GM12875 (cell line): Measurements from ENCODE around the gene TLE7.

Experiments
- H3K4me3 ChIP-seq: one replicate; pipeline ENCODE4 v1.5.1; 2011; ENCODE audit warnings: low read depth, low read length, control low read depth
- CTCF ChIP-seq: IDR thresholded peaks from 2 replicates; pipeline ENCODE4 v1.5.1; 2011; ENCODE audit warnings: low read depth, mild to moderate bottlenecking, control low read depth, inconsistent platforms, low read length, moderate library complexity, borderline replicate concordance; ENCODE audit not compliant: insufficient read depth

The TLE7 gene

GRCh38 chr16:71442051-71442440, at the start of gene TLE7:
Gene TLE7, minus strand, starts transcription at chr16:71442054. Its CDS starts 8,730 bp downstream, at chr16:71433324.
- no peak for TF ChIP-seq CTCF

DNA sequence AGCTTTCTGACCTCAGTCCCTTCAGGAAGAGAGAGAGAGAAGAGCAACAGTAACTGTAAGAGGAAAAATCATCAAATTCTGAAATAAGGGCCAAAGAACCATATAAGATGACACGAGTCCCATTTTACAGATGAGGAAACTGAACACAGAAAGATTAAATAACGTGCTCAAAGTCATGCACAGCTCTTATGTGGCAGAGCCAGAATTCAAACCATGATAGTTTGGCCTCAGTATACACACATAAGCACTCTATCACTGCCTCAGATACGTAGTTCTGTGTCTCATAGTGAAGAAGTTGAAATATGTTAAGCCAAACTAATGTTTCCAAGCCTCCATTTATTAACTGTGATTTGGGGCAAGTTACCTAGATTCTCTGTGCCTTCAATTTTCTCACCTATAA, 49.2 kb upstream of the TLE7 start:
- TF ChIP-seq CTCF, result no peak
- H3K4me3 ChIP-seq, result no peak overlapping the region

More at GRCh38 chr16:71442051-71442440, at the start of gene TLE7:
- H3K4me3 ChIP-seq, result no peak within 1 kb of the TSS

- no peak for TF ChIP-seq CTCF
- no peak overlapping the region for H3K4me3 ChIP-seq
Measured at GRCh38 chr16:71490361-71490760, 48.5 kb upstream of the TLE7 start.

GRCh38 chr16:71489122-71489521, 47.3 kb upstream of the TLE7 start, which contains the start of gene ZNF19:
Gene ZNF19, minus strand, starts transcription at chr16:71489324. Its CDS starts 7,210 bp downstream, at chr16:71482114.
- no peak for TF ChIP-seq CTCF

DNA sequence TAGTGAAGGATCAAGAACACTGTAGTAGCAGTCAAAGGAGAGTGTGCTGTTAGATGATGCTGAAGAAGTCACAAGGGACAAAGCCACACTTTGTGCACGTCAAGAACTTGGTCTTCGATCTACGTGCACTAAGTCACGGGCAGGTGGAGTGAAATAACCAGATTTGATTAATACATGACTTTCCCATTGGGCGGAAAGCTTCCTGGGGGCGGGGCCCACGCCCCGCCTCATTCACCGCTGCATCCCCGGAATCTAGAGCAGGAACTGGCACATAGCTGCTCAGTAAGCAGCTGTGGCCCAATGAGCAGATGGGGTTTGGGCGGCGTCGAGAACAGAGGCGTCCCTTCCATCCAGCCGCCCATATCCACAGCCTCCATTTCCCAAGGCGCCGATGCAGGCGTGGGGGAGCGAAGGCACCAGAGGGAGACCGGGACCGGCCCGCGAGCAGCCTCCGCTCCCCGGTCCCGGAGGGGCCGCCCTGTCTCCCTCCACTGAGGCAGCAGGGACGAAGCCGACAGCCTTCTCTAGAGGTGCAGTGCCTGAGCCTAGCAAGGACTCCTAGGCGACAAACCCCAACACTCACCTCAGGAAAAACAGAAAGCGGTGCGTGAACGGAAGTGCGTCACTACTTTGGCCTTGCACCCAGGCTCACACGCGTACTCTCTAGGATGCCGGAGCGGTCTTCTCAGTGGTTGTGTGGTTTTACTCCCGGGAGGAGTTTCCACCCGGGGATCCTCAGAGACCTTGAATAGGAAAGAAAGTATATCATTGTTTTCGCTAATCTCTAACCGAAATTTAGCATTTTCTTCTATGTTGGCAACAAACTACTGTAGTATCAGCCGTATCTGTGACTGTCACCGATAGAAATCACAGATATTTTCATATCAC, 42.4 kb upstream of the TLE7 start:
- no peak for TF ChIP-seq CTCF
- peak overlapping the region; percentile 67 for H3K4me3 ChIP-seq

More at GRCh38 chr16:71489122-71489521, 47.3 kb upstream of the TLE7 start, which contains the start of gene ZNF19:
- no peak within 1 kb of the TSS for H3K4me3 ChIP-seq

GRCh38 chr16:71482569-71482968, 40.7 kb upstream of the TLE7 start:
- H3K4me3 ChIP-seq, result no peak overlapping the region
- TF ChIP-seq CTCF, result no peak

DNA sequence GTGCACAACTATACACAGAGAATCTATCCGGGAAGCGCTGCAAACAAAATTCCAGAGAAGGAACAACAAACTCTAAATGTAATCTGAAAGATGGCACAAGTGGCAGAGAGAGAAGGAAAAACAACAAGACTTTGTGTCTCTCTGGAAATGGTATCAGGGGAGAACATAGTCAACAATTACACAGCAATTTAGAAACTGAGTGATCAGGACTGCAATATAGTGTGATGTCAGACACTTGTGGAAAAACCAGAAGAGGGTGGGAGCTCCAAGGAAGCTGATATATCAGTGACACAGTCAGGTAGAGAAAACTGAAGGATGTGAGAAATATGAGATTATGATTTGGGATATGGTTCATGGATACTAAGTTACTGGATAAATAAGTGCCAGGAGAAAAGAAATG, 39.1 kb upstream of the TLE7 start:
- H3K4me3 ChIP-seq, result no peak overlapping the region
- TF ChIP-seq CTCF, result no peak
